Stimulated activated CD8-positive, alpha-beta memory T cell treated with anti-CD3 and anti-CD28 coated beads, Interleukin-12 subunit alpha, Interleukin-12 subunit beta, amount 100 ng/mL, for 24 hours (primary cell): Measurements from ENCODE around the gene PREX1.

Experiments
- DNase-seq: peaks from one replicate; pipeline ENCODE4 v3.0.0-alpha.2; 2020; ENCODE audit errors: extremely low read depth

PREX1 gene

DNA sequence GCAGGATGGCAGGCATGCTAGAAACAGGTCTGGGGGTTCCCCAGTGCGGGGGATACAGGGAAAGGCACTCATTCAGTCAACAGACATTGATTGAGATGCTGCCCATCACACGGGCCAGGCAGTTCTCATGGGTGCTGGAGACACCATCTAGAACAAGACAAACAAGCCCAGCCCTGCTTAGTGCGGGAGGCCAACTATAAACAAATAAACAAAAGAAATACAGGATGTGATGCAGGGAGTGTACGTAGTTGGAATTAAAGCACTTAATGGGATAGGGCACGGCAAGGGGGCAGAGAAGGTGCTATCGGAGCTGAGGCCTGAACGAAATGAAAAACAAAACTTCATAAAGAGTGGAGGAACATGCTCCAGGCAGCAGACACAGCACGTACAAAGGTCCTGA, 169.3 kb downstream of the PREX1 start:
- DNase-seq: no peak

DNA sequence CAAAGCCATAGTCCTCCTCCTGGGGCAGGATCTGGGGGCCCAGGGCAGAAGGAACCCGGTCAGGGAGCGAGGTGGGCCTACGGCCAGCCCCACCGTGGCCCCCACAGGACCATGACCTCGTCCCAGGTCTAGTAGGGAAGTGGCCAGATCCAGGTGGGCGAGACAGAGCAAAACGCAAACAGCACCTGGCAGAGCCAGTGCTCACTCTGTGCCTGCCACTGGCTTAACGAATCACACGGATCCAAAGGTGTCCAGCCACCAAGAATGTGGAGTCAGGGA, 169.7 kb downstream of the PREX1 start:
- DNase-seq: no peak

DNA sequence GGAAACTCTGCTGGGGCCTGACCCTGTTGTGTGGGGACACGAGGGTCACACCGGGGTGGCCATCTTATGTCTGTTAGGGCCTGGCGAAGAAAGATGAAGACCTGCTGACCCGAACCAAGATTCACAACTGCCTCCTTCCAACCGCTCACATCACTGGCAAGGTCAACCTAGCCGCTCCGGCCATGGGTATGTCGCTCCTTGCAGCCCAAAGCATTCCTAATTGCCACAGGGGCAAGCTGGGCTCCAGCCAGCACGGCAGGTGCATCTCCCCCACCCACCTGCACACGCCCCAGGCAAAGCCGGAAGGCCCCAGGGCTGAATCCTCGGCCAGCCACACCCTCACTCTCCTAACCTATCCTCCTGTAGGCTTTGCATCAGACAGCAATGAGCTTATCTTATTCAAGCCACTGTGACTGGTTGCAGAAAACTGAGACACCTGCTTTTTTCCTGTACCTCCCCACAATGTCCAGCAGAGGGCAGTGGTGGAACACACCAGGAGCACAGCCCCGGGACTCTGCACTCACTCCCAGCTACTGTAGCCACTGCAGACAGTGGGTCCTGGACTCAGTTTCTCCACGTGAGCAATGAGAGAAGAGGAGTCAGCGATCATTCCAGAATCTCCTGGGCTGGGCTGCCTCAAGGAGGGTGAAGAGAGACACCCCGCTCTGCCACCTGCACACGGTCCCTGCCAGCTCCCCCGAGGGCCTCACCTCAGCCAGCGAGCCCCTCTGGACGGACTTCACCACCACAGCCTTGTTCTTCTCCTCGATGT, 170.2 kb downstream of the PREX1 start:
- peak; percentile 16 for DNase-seq

DNA sequence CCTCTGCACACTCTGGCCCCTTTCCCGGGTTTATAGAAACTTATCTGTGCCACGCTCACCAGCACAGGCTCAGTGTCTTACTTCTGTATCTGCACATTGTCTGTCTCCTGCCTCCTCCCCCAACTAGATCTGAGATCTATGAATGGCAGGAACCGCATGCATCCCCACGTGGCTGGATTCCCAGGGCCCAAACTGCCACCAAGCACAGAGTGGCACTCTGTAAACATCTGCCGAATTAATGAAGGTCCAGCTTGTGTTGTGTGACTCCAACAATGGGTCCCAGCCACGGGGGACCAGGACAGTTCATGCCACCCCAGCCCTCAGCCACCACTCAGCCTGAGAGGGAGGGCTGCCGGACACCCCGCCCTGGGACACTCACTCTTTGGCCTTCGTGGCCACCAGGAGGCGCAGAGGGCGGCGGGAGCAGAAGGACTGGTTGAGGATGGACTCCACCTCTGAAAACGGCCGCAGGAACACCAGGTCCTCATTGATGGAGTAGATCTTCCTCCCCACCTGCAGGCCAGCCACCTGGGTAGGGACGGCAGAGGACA, 171.1 kb downstream of the PREX1 start:
- no peak for DNase-seq

DNA sequence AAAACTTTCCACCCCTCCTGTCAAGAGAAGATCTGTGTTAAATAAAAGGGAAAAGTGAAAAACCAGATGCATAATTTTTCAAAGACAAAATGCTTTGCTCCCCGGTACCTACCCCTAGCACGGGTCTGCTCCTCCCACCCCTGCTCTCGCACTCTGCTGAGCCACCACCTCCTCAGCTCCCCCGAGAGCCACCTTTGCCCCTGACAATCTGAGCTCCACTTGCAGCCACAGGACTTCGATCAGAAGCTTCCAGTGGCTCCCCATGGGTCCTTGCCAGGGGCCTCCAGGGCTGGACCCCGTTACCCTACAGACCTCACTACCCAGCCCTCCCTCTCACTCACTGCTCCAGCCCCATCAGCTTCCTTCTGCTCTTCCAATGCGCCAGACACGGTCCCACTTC, 171.7 kb downstream of the PREX1 start:
- no peak for DNase-seq

DNA sequence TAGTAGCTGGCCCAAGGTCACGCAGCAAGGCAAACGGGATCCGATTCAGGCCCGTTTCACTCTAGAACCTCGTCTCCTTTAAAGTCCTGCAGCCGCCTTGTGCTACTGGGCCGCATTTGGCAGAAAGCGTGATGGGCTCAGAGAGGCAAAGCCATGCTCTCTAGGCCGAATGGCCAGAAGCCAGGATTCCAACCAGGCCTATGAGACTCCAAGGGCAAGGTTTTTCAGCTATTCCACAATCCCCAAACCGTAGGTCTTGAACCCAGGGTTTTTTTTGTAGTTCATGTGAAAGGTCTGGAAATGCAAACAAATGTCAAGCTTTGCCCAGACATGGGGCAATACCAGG, 174.1 kb downstream of the PREX1 start:
- DNase-seq: no peak

DNA sequence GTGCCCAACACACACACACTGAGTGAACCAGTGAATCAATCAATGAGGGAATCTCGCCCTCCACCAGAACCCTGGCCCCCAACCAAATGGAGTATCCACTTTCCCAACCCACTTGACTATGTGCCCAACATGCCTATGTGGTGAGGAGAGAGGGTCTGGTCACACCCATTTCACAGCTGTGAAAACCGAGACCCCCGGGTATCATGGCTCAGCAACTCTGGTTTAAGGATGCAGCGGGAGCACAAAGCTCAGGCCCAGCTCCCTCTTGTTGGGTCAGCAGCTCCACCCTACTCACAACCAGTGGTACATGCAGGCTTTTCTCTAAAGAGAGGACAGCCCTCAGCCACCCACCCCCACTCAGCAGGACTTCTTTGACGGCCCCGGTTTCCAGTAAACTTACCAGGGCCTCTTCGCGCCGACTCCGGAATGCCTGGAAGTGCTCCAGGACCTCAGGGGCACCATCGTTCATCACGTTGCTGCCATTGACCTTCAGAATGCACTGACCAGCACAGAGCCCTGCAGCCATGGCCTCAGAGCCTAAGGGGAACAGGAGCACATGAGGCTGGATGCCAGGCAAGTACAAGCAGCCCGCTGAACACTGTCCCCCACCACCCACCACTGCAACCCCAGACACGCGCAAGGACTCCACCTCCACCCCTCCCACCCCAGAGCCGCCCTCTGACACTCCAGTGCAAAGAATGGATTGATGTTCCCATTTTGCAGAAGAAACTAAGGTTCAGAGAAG, 174.7 kb downstream of the PREX1 start:
- DNase-seq: no peak

DNA sequence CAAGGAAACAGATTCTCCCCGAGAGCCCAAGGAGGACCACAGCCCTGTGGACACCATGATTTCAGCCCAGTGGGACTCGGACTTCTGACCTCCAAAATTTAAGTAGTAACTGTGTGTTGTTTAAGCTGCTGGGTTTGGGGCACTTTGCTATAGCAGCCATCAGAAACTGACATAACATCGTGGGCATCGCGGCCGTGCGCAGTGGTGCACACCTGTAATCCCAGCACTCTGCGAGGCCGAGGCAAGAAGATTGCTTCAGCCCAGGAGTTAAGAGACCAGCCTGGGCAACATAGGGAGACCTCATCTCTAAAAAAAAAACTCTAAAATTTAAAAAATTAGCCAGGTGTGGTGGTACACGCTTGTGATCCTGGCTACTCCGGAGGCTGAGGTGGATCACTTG, 175.8 kb downstream of the PREX1 start:
- DNase-seq: no peak

DNA sequence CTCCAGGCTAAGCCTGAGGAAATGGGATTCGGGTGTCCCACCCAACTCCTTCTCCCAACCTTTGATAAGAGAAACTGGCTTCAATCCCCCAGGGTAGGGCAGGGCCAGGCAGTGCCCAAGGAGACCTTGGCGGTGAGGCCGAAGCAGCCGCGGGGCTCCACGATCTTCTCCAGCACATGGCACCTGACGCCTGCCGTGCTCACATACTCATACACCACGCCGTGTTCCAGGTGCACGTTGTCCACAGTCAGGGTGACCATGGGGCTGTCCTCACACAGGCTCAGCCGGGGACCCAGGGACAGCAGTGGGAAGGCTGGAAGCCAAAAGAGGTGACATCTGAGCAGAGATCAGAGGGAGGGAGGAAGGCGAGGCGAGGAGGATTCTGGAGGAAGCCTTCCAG, 176.5 kb downstream of the PREX1 start:
- no peak for DNase-seq

DNA sequence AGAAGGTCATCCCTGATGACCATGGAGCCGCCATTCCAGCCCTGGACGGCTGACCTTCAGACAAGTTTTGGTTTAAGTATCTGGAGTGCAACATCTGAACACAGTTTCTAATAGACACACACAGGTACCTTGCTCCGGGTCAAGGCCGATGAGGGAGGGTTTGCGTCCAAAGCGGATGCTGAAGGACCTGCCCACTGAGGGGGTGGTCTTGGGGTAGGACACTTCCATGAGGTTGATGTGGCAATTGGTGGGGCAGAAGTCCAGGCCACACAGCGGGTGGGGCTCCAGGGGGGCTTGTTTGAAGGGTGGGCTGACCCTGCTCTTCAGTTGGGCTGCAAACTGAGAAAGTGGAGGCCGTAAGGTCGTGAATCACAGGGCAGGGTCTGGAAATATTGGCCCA, 177.9 kb downstream of the PREX1 start:
- no peak for DNase-seq

DNA sequence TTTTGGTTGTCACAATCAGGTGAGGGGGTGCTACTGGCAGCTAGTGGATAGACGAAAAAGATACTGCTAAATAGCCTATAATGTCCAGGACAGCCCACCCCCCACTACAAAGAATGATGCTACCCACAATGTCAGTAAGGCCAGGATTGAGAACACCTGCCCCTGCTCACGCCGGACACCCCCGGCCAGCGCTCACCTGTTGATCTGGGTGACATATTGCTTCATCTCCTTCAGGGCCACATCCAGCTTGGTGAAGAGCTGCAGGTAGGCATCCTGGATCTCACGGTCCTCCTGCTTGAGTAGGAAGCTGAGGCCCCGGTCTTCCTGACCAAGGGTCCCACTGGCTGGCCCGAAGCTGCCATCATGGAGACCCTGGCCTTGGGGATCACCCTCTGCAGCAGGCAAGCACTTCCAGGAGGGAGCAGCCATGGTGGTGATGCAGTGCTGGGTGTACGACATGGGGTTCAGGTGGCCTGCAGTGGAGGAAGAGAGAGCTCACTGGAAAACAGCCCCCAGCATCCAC, 178.6 kb downstream of the PREX1 start:
- DNase-seq: no peak

DNA sequence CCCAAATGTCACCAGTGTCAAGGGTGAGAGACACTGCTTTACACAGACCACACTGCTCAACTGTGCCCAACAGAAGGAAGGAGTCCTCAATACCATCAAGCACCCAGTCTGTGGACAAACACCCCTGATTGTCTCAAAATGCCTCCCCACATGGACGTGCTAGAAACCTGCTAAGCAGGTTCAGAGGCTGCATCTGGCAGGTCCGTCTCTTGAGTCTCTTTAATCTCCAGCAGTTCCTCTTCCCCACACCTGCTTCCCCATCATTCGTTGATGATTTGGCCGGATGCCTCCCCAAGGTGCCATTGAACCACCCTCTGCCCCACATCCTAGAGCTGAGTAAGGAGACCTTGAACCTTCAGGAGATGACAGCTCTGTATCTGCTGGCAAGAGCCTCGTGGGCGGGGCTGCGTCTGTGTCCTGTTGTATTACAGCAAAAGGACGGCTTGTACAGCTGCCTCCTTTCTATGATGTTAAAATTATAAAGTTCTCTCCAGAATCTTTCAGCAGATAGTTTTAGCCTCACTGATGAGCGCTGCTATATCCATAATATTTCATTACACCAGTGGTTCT, 179.2 kb downstream of the PREX1 start:
- DNase-seq: no peak

DNA sequence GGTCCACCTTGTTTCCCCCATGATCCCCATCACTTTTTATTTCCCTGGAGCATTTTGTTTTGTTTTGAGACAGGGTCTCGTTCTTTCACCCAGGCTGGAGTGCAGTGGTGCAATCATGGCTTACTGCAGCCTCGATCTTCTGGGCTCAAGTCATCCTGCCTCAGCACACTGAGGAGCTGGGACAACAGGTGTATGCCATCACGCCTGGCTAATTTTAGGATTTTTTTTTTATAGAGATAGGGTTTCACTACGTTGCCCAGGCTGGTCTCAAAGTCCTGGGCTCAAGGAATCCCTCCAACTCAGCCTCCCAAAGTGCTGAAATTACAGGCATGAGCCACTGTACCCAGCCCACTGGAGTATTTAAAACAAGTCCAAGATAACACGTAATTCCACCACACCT, 179.9 kb downstream of the PREX1 start:
- DNase-seq: no peak

DNA sequence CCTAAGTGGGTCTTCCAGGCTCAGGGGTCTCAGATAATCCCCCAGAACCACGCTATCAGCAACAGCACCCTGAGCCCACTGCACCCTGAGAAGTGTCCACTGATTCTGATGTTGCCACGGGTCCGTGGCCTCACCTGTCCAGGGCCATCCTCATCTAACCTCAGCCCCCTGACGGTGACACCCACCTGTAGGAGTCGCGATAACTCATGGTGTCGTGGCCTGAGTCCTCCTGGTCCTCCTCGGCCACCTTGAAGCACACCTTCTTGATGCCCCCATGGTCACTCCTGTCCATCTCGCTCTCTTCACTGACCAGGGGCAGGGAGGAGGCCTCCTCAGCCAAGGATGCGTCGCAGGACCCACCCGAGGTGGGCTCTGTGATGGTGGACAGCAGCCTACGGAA, 182.1 kb downstream of the PREX1 start:
- no peak for DNase-seq

DNA sequence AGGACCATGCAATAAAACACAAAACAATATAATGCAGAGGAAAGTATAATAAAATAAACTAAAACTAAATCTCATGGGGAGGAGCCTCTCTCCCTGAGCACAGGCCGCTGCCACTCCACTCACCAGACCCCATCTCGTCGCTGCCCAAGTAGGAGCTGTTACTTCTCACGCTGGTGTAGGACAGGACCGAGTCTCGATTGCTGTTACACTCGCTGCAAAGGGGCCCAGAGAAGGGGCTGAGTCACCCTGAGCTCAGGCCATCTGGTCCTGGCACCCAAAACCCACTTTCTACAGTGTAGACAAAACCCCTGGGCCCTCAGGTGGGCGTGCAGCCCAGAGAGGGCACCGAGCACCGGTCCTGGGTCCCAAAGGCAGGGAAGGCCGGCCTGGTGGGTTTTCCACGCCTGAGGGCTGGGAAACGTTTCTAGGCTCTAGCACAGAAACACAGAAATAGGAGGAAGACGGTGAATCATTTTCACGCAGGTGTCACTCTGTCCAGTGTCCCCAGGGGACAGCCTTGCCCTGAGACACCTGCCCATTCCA, 183.4 kb downstream of the PREX1 start:
- no peak for DNase-seq

DNA sequence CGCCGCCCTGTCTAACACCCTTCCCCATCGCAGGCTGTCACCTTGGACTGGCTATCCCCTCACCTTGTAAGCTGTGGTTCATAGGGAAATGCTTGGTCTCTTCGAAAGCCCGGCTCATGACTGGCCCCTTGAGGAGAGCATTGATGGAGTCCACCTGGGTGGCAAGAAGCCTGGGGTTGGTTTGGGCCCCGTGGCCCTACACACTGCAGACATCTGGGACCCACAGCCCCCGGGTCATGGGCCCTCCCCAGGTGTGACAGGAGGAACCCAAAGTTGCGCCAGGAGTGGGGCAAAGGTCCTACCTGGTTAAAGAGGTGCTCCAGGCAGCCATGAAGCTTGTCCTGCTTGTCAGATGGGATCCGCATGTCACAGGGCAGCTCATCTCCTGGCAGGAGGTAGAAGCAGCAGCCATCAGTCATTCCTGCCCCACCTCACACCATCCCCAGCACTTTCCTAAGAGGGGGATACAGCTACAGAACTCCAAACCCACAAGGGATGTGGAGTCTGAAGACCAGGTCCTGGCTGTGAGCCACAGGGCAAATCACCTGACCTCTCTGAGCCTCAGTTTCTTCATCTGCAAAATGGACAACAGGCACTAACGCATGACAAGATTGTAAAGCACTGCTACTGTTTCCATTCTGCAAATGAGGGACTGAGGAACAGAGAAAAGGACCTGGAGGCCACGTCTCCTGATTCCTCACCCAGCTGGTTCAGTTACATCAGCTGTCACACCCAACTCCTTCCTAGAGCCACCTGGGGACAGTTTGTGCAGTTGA, 185.5 kb downstream of the PREX1 start:
- DNase-seq: no peak

DNA sequence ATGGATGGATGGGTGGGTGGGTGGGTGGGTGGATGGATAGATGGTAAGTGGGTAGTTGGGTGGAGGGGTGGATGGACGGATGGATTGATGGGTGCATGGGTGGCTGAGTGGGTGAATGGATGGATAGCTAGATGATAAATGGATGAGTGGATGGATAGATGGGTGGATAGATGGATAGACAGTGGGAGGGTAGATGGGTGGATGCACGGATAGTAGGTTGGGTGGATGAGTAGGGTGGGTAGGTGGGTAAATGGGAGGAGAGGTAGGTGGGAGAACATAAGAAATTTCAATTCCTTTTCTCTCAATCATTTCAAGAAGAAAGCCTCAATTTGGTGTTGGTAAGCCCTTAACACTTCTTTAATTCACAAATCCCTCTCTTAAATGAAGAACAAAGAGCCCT, 186.9 kb downstream of the PREX1 start:
- no peak for DNase-seq

DNA sequence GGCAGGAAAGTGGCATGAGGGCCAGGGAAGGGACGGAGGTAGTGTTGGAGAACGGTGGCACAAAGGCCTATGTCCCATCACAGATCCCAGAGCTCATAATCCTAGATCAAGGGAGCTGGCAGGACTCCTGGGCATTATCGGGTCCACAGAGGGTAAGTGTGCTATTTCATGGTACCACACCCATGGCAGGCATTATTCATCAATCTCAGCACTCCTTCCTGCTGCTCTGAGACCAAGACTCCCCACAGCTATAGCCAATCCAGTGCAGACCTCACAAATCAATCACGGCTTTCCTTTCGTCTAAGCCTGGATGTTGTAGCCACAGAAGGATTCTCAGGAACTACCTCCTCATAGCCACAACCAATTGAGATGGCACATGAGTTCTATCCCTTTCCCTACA, 187.9 kb downstream of the PREX1 start:
- no peak for DNase-seq

DNA sequence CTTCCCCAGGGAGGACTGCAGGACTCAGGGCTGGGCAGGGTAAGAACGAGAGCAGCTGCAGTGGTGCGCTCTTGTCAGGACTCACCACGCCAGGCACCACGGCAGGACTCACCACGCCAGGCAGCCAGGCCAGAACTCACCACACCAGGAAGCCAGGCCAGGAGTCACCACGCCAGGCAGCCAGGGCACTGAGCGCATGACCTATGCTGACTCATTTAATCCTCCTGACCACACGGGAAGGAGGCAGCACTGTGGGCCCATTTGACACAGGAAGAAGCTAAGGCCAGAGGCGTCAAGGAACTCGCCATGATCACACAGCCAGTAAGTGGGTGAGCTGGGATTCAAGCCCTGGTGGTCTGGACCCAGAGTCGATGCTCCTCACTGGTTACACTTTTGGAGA, 189.3 kb downstream of the PREX1 start:
- no peak for DNase-seq

DNA sequence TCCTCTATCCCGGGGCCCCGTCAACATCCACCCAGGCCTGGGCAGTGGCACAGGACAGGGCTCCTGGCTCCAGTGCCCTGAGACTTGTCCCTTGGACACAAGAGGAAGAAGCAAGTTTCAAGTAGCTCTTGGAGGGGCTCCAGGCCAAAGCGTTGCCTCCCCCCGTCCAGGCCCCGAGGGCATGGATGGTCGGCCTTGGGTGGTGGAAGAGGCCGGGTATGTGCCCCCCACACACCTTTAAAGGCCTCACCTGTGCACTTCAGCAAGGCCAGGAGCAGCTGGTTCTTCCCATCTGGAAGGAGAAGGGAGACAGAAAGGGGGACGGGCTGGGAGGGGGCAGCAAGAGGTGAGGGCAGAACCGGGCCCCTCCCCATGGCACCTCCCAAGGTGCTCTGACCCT, 190.3 kb downstream of the PREX1 start:
- no peak for DNase-seq

DNA sequence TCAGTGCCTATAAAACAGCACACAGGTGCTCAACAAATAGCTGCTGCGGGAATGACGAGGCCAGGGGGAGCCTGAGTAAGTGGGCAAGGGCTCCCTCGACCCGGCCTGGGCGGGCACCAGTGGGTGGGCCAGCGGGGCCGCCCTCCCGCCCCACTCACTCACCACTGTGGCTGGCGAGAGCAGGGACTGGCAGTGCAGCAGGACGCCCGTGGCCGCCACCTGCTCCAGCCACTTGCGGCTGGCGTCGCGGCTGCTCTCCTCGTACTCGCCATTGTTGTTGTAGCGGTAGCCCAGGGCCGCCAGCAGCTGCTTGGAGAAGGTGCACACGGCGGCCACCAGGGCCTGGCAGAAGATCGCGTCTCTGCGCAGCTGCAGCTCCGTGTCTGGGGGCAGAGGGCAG, 191.5 kb downstream of the PREX1 start:
- no peak for DNase-seq

DNA sequence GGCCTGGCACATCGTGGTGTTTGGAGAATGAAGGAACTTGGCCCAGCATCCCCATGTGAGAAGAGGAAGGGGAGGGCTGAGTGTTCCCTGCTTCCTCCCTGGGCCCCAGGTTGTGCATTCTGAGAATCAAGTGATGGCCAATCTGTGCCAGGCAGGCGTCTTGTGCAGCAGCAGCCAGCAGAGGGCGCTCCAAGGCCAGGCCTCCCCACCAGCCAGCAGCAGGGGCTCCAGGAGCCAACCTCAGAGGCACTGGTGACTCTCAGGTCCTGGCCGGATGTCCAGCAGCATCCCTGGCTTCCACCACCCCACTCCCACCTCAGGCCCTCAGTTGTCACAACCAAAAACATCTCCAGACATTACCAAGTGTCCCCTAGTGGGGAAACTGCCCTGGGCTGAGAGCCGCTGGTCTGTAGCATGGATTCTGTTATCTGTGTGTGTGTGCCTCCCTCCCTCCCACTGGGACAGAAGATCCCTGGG, 192.0 kb downstream of the PREX1 start:
- DNase-seq: peak; percentile 48
